ENCODE measurements around the gene RGL3. TPM values are rescaled to one million over a fixed set of nuclear protein-coding genes. Genes with fewer than 3 reads are reported as not detected.

The RGL3 gene
- total RNA-seq, 1 experiment from 2014 or later, result 65.9 TPM

DNA sequence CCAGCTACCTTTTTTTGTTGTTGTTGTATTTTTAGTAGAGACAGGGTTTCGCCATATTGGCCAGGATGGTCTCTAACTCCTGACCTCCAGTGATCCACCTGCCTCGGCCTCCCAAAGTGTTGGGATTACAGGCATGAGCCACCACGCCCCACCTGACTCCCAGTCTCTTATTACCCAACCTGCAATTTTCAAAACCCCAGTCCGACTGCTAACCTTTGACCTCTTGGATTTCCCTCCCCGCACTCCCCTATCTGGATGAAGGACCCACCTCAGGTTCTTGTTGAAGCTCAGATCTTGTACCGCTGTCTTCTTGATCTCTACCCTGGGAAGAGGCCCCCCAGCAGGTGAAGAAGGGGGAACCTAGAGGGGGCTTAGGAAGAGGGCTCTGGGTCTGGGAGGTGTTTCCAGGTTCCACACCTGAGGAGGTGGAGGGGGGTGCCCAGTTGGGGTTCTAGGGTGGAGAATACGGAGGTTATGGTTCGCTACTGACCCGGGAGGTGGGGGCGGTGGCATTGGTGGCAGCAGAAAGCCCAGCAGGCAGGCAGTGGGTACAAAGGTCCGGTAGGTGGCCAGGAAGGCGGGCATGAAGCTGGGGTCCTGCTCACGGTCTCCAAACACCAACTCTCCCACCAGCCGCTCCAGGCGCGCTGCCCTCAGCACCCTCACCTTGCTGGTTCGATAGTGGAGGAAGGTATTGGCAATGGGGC, 2.6 kb downstream of the RGL3 start:
- Histone ChIP-seq H2AK5ac (ENCODE audit: insufficient read length, low read length) (no peak overlapping the region), H4K91ac (ENCODE audit: insufficient read length, low read depth, low read length) (no peak overlapping the region), H3K4ac (ENCODE audit: low read depth, low read length) (no peak overlapping the region), H3K4me2 (ENCODE audit: insufficient read depth, insufficient read length, low read length) (no peak overlapping the region), H2BK120ac (ENCODE audit: low read depth, low read length, poor library complexity, severe bottlenecking) (no peak overlapping the region), H3K27me3 (ENCODE audit: insufficient read depth, low read length) (no peaks in the 10 kb centered on the region), H3K18ac (ENCODE audit: insufficient read length, low read depth, low read length) (no peak overlapping the region), H3K79me2 (ENCODE audit: insufficient read depth, low read length) (no peaks in the 10 kb centered on the region), H2BK12ac (ENCODE audit: insufficient read length, low read depth, low read length) (no peak overlapping the region), H2BK15ac (ENCODE audit: low read depth, low read length) (no peak overlapping the region), H3K4me1 (ENCODE audit: insufficient read depth, low read length) (no peaks in the 10 kb centered on the region), H3K56ac (ENCODE audit: insufficient read length, low read depth, low read length) (no peak overlapping the region), H3K9ac (ENCODE audit: extremely low read depth, insufficient read length, low read length) (no peak overlapping the region), H2BK5ac (ENCODE audit: insufficient read length, low read length) (no peak overlapping the region), H3K79me1 (ENCODE audit: insufficient read depth, low read depth, low read length, poor library complexity, severe bottlenecking) (no peaks in the 10 kb centered on the region), H4K5ac (ENCODE audit: insufficient read length, low read depth, low read length) (no peak overlapping the region), H3K27ac (ENCODE audit: insufficient read length, low read depth, low read length) (no peak overlapping the region), H3K23ac (ENCODE audit: insufficient read length, low read depth, low read length) (no peak overlapping the region), H3T11ph (ENCODE audit: low read length) (no peak overlapping the region), H4K8ac (replicated peaks; ENCODE audit: insufficient read length, low read depth, low read length) (no peak overlapping the region), H2AFZ (ENCODE audit: low read length) (no peak overlapping the region), H2BK20ac (ENCODE audit: low read depth, low read length, poor library complexity, severe bottlenecking) (no peak overlapping the region), H3K23me2 (ENCODE audit: insufficient read length, low read depth, low read length, poor library complexity, severe bottlenecking) (peaks cover 23% of the 10 kb centered on the region), H3K14ac (ENCODE audit: insufficient read depth, low read length) (no peak overlapping the region; the same call in 1 of the 2 replicates), H4K20me1 (ENCODE audit: control insufficient read depth, insufficient read depth, insufficient read length) (no peaks in the 10 kb centered on the region), H3K9me3 (ENCODE audit: control insufficient read depth, low read depth, low read length) (no peaks in the 10 kb centered on the region)
- Mint-ChIP-seq H3K27me3 (ENCODE audit: low read depth) (peaks cover 10% of the 10 kb centered on the region), H3K27ac (peak overlapping the region; percentile 4 to 46 (median 31); a peak in 2 of 7 replicates), H3K4me1 (peaks cover 14 to 20% of the 10 kb centered on the region in 2 experiments), H3K9me3 (no peaks in the 10 kb centered on the region; a peak in 1 of 5 replicates), H3K36me3 (ENCODE audit: insufficient read depth in 1 of 3, low read depth in 3 of 3) (peaks cover 1 to 24% (median 5%) of the 10 kb centered on the region in 3 experiments; a peak in 5 of 7 replicates), H3K4me3 (no peak overlapping the region)
- no CpG with 5 or more reads among the region's 17 CpGs for WGBS (ENCODE audit: extremely low coverage, insufficient read length, low lambda C conversion rate)
- TF ChIP-seq, protein P1, sequence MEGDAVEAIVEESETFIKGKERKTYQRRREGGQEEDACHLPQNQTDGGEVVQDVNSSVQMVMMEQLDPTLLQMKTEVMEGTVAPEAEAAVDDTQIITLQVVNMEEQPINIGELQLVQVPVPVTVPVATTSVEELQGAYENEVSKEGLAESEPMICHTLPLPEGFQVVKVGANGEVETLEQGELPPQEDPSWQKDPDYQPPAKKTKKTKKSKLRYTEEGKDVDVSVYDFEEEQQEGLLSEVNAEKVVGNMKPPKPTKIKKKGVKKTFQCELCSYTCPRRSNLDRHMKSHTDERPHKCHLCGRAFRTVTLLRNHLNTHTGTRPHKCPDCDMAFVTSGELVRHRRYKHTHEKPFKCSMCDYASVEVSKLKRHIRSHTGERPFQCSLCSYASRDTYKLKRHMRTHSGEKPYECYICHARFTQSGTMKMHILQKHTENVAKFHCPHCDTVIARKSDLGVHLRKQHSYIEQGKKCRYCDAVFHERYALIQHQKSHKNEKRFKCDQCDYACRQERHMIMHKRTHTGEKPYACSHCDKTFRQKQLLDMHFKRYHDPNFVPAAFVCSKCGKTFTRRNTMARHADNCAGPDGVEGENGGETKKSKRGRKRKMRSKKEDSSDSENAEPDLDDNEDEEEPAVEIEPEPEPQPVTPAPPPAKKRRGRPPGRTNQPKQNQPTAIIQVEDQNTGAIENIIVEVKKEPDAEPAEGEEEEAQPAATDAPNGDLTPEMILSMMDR (conservative IDR thresholded peaks at IDR 0.05), result no peak
- DNase-seq, result no peak

Data from H9 (cell line).